ENCODE data around the gene C6orf132.

- TF ChIP-seq ATF3 (IDR thresholded peaks at IDR 0.05; ENCODE audit: insufficient read depth, low read depth, low read length): no peak
- no peak for TF ChIP-seq SP1 (IDR thresholded peaks at IDR 0.05; ENCODE audit: low read depth, low read length)
- no peak for TF ChIP-seq CTCF (IDR thresholded peaks at IDR 0.05; ENCODE audit: control extremely low read depth in 1 of 3, insufficient read depth in 1 of 3, low read depth in 1 of 3, low read length in 3 of 3)
- TF ChIP-seq POLR2A (IDR thresholded peaks at IDR 0.05; ENCODE audit: control extremely low read depth in 1 of 2, low read depth in 2 of 2, low read length in 2 of 2): no peak
- no peak for TF ChIP-seq MAX (IDR thresholded peaks at IDR 0.05)
- TF ChIP-seq KDM1A (IDR thresholded peaks at IDR 0.05; ENCODE audit: borderline replicate concordance, low read length): no peak
Measured at GRCh38 chr6:42135722-42136121, 6.7 kb downstream of the C6orf132 start.

Measured in H1 (cell line).